Measurements from ENCODE around the gene HARBI1. TPM values are rescaled to one million over a fixed set of nuclear protein-coding genes. Genes with fewer than 3 reads are reported as not detected.

Gene HARBI1
- total RNA-seq, 1 donor from 2014 or later = 1.5 TPM

DNA sequence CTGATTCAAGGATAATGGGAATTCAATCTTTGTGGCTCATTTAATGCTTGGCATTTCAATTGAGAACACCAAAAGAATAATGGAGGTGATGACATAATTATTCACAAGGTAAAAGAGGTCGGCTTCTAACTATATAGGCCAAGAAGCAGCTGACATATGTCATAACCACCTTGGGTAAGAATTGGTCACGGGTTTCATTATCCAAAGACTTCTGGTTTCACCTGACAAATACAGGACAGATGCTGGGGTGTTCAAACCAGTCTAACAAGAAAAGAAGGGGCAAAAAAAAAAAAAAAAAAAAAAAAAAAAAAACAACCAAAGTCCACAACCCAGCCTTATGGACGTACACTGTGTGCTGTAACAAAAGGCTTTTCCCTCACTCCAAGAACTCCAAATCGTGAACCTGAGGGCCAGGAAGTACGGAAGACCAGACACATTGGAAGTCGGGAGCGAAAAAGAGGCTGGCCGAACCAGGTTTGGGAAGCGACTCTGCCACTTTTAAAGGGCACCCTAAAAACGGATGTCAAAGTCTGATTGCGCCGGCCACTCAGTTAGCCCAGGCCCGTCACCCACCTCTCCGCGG lies 385 bp downstream of the HARBI1 start:
- no peaks in the 10 kb centered on the region for H3K9me3 ChIP-seq
- DNase-seq (ENCODE audit: extremely low spot score in 2 of 2) = no peak
- peak overlapping the region; percentile 89 for H3K27ac ChIP-seq
- no peak for TF ChIP-seq POLR2A (IDR thresholded peaks at IDR 0.05)
- TF ChIP-seq POLR2AphosphoS5 (IDR thresholded peaks at IDR 0.05; ENCODE audit: insufficient read depth in 1 of 2, low read depth in 1 of 2) = no peak
- TF ChIP-seq, protein P1, sequence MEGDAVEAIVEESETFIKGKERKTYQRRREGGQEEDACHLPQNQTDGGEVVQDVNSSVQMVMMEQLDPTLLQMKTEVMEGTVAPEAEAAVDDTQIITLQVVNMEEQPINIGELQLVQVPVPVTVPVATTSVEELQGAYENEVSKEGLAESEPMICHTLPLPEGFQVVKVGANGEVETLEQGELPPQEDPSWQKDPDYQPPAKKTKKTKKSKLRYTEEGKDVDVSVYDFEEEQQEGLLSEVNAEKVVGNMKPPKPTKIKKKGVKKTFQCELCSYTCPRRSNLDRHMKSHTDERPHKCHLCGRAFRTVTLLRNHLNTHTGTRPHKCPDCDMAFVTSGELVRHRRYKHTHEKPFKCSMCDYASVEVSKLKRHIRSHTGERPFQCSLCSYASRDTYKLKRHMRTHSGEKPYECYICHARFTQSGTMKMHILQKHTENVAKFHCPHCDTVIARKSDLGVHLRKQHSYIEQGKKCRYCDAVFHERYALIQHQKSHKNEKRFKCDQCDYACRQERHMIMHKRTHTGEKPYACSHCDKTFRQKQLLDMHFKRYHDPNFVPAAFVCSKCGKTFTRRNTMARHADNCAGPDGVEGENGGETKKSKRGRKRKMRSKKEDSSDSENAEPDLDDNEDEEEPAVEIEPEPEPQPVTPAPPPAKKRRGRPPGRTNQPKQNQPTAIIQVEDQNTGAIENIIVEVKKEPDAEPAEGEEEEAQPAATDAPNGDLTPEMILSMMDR (IDR thresholded peaks at IDR 0.05) = no peak
- H3K36me3 ChIP-seq = no peaks in the 10 kb centered on the region
- H3K4me1 ChIP-seq = peaks cover 30% of the 10 kb centered on the region
- no peaks in the 10 kb centered on the region for H3K27me3 ChIP-seq
- intact Hi-C loops (cut with DNase I) = loop anchor here (5.0 to 10.0 kb wide), 2 partner anchors 91 to 232 kb away; partner anchors contain the start of gene MDK
- H3K4me3 ChIP-seq = peak overlapping the region; percentile 73 to 89

DNA sequence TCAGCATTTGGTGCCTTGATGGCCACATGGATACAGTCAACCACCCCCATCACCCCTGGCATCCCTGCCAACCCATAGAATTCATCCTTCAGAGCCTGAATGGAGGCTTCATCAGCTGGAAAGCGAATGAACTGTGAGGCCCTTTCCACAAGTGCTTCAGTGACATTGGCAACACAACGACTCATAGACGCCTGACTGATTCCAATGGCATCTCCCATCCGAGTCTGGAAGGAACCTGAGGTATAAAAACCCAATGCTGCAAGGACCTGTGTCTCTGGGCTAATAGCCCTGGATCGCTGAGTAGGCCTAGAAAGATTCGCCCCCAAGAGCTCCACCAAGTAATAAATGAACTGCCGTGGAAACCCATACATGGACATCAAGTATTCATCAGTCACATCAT lies 1.3 kb downstream of the HARBI1 start:
- no peaks in the 10 kb centered on the region for H3K9me3 ChIP-seq
- no peak for TF ChIP-seq POLR2AphosphoS5 (IDR thresholded peaks at IDR 0.05; ENCODE audit: insufficient read depth in 1 of 2, low read depth in 1 of 2)
- TF ChIP-seq POLR2A (IDR thresholded peaks at IDR 0.05) = no peak
- TF ChIP-seq, protein P1 (IDR thresholded peaks at IDR 0.05) = no peak
- intact Hi-C loops (cut with DNase I) = loop anchor here (5.0 to 10.0 kb wide), 2 partner anchors 92 to 231 kb away; partner anchors contain the start of gene MDK
- H3K4me1 ChIP-seq = peaks cover 30% of the 10 kb centered on the region
- H3K36me3 ChIP-seq = no peaks in the 10 kb centered on the region
- H3K27ac ChIP-seq = no peak overlapping the region
- no peak overlapping the region for H3K4me3 ChIP-seq
- no peak for DNase-seq (ENCODE audit: extremely low spot score in 2 of 2)
- no peaks in the 10 kb centered on the region for H3K27me3 ChIP-seq

DNA sequence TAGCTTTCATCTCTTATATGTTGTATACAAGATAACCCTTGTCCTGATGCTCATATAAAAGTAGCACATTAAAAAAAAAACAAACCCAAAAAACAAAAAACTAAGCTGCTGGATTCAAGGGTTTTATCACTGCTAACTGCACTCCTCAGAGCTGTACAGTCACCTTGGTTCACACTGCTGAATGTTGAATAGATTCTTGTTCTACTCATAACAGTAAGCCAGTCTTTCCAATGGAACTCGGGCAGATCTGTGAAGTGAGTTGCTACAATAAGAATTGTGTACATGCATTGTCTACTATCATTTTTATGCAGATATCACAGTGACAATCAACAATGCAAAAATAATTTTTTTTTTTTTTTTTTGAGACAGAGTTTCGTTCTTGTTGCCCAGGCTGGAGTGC lies 4.7 kb downstream of the HARBI1 start:
- Histone ChIP-seq H3K4me3 (no peak overlapping the region), H3K27me3 (no peaks in the 10 kb centered on the region), H3K4me1 (peaks cover 6% of the 10 kb centered on the region), H3K27ac (no peak overlapping the region), H3K9me3 (no peaks in the 10 kb centered on the region), H3K36me3 (no peaks in the 10 kb centered on the region)
- no peak for TF ChIP-seq POLR2A (IDR thresholded peaks at IDR 0.05)
- TF ChIP-seq, protein P1 (IDR thresholded peaks at IDR 0.05) = no peak
- no peak for TF ChIP-seq POLR2AphosphoS5 (IDR thresholded peaks at IDR 0.05; ENCODE audit: insufficient read depth in 1 of 2, low read depth in 1 of 2)
- no peak for DNase-seq (ENCODE audit: extremely low spot score in 2 of 2)
- intact Hi-C loops (cut with DNase I) = loop anchor here (10.0 kb wide), 1 partner anchor 228 kb away; the partner anchor contains the start of gene MDK

DNA sequence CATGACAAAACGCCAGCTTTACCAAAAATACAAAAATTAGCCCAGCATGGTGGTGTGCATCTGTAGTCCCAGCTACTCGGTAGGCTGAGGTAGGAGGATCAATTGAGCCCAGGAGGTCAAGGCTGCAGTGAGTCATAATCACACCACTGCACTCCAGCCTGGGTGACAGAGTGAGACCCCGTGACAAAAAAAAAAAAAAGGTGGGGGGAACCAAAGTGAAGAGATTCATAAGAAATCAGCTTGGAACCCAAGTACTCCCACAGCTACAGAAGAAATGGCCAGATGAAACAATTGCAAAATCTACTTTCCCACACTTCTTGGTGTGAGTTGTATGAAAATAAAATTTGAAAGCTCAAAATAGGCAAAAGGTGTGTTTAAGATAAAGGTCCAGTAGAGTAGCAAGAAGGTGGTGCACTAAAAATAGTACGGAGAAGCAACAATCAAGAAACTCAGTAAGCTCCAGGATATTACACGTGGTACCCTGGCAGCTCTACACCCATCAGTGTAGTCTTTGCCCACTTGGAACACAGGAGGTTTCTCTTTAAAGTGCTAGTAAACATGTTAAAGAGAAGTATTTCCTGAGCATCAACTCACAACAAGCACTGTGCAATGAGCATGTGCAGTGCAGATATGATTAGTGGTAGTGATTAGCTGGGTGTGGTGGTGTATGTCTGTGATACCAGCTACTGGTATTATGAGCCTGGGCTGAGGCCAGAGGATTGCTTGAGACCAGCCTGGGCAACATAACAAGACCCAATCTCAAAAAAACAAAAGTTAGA lies 5.3 kb downstream of the HARBI1 start:
- peaks cover 6% of the 10 kb centered on the region for H3K4me1 ChIP-seq
- intact Hi-C loops (cut with DNase I) = loop anchor here (10.0 kb wide), 1 partner anchor 227 kb away; the partner anchor contains the start of gene MDK
- H3K36me3 ChIP-seq = no peaks in the 10 kb centered on the region
- TF ChIP-seq POLR2A (IDR thresholded peaks at IDR 0.05) = no peak
- TF ChIP-seq POLR2AphosphoS5 (IDR thresholded peaks at IDR 0.05; ENCODE audit: insufficient read depth in 1 of 2, low read depth in 1 of 2) = no peak
- TF ChIP-seq, protein P1 (IDR thresholded peaks at IDR 0.05) = no peak
- no peaks in the 10 kb centered on the region for H3K9me3 ChIP-seq
- no peak overlapping the region for H3K4me3 ChIP-seq
- no peak overlapping the region for H3K27ac ChIP-seq
- DNase-seq (ENCODE audit: extremely low spot score in 2 of 2) = no peak
- H3K27me3 ChIP-seq = no peaks in the 10 kb centered on the region

DNA sequence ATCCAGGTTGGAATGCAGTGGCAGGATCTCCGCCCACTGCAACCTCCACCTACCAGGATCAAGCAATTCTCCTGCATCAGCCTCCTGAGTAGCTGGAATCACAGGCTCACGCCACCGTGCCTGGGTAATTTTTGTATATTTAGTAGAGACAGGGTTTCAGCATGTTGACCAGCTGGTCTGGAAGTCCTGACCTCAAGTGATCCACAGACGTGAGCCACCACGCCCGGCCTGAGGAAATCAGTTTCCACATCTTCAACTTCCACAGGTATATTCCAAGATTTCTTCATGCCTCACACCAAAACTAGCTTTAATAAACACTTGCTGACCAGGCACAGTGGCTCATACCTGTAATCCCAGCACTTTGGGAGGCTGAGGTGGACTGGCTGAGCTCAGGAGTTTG lies 7.6 kb downstream of the HARBI1 start:
- Histone ChIP-seq H3K4me3 (no peak overlapping the region), H3K4me1 (no peaks in the 10 kb centered on the region), H3K27ac (no peak overlapping the region), H3K27me3 (no peaks in the 10 kb centered on the region), H3K9me3 (no peaks in the 10 kb centered on the region), H3K36me3 (no peaks in the 10 kb centered on the region)
- TF ChIP-seq, protein P1 (IDR thresholded peaks at IDR 0.05) = no peak
- TF ChIP-seq POLR2AphosphoS5 (IDR thresholded peaks at IDR 0.05; ENCODE audit: insufficient read depth in 1 of 2, low read depth in 1 of 2) = no peak
- TF ChIP-seq POLR2A (IDR thresholded peaks at IDR 0.05) = no peak
- no peak for DNase-seq (ENCODE audit: extremely low spot score in 2 of 2)
- intact Hi-C loops (cut with DNase I) = no loop called here

All from vagina (tissue), 2 donors.